HUES64 (cell line): ENCODE measurements around the gene COBL.

ENCODE experiments used
- H3K27ac ChIP-seq: 2 replicates; pipeline ENCODE4 v1.7.0; 2013; ENCODE audit warnings: low read depth, low read length, inconsistent platforms
- H3K27me3 ChIP-seq: 2 replicates; pipeline ENCODE4 v1.6.1; 2013; ENCODE audit warnings: mild to moderate bottlenecking, low read length; ENCODE audit not compliant: insufficient read depth
- H3K36me3 ChIP-seq: 2 replicates; pipeline ENCODE4 v1.6.1; 2013; ENCODE audit warnings: mild to moderate bottlenecking, low read length; ENCODE audit not compliant: insufficient read depth
- H3K4me1 ChIP-seq: 2 replicates; pipeline ENCODE4 v1.6.1; 2013; ENCODE audit warnings: mild to moderate bottlenecking, low read length, moderate library complexity; ENCODE audit not compliant: insufficient read depth
- H3K4me3 ChIP-seq: 2 replicates; pipeline ENCODE4 v1.5.1; 2013; ENCODE audit warnings: mild to moderate bottlenecking, low read length, moderate library complexity
- H3K9ac ChIP-seq: 2 replicates; pipeline ENCODE4 v1.6.1; 2013; ENCODE audit warnings: mild to moderate bottlenecking, low read depth, low read length
- H3K9me3 ChIP-seq: 2 replicates; pipeline ENCODE4 v1.6.1; 2013; ENCODE audit warnings: low read depth, low read length; ENCODE audit not compliant: insufficient read depth
- WGBS: fragments of 150-250, 120-280 bp; methylation state at CpG from one replicate; pipeline ENCODE4 v1.1.7; 2013; ENCODE audit warnings: missing lambda C conversion rate; 5-methylcytosine and 5-hydroxymethylcytosine counted together

COBL gene

GRCh38 chr7:51151455-51151854 is 165.2 kb downstream of the COBL start:
- Histone ChIP-seq H3K27me3 (no peaks in the 10 kb centered on the region), H3K36me3 (no peaks in the 10 kb centered on the region; the same call in 1 of the 2 replicates)

GRCh38 chr7:51150193-51150592 is 166.4 kb downstream of the COBL start:
- 97% methylated on average over 3 of the region's 3 CpGs for WGBS
- Histone ChIP-seq H3K27me3 (no peaks in the 10 kb centered on the region), H3K9me3 (peaks cover 29% of the 10 kb centered on the region)

More at GRCh38 chr7:51151455-51151854, 165.2 kb downstream of the COBL start:
- no peak overlapping the region for H3K9ac ChIP-seq
- no peak overlapping the region for H3K4me3 ChIP-seq
- WGBS: 90% methylated on average over 3 of the region's 3 CpGs
- H3K9me3 ChIP-seq: peaks cover 26% of the 10 kb centered on the region
- peaks cover 6% of the 10 kb centered on the region; the same call in 1 of the 2 replicates for H3K4me1 ChIP-seq
- no peak overlapping the region for H3K27ac ChIP-seq

GRCh38 chr7:51148216-51148615 is 168.4 kb downstream of the COBL start:
- Histone ChIP-seq H3K4me1 (peaks cover 6% of the 10 kb centered on the region; the same call in 1 of the 2 replicates), H3K9ac (no peak overlapping the region), H3K9me3 (peaks cover 29% of the 10 kb centered on the region), H3K4me3 (no peak overlapping the region), H3K27ac (no peak overlapping the region), H3K27me3 (no peaks in the 10 kb centered on the region), H3K36me3 (no peaks in the 10 kb centered on the region; the same call in 1 of the 2 replicates)
- WGBS: 92% methylated on average over 6 of the region's 6 CpGs

More at GRCh38 chr7:51150193-51150592, 166.4 kb downstream of the COBL start:
- Histone ChIP-seq H3K4me3 (no peak overlapping the region), H3K36me3 (no peaks in the 10 kb centered on the region; the same call in 1 of the 2 replicates), H3K9ac (no peak overlapping the region), H3K27ac (no peak overlapping the region), H3K4me1 (peaks cover 6% of the 10 kb centered on the region; the same call in 1 of the 2 replicates)

GRCh38 chr7:51146816-51147586 is 169.6 kb downstream of the COBL start:
- Histone ChIP-seq H3K9me3 (peaks cover 29% of the 10 kb centered on the region), H3K4me1 (peaks cover 7% of the 10 kb centered on the region; the same call in 1 of the 2 replicates), H3K27ac (no peak overlapping the region), H3K27me3 (no peaks in the 10 kb centered on the region), H3K36me3 (no peaks in the 10 kb centered on the region; the same call in 1 of the 2 replicates), H3K4me3 (no peak overlapping the region), H3K9ac (no peak overlapping the region)
- 94% methylated on average over 7 of the region's 7 CpGs for WGBS

- Histone ChIP-seq H3K4me3 (no peak overlapping the region), H3K9me3 (peaks cover 26% of the 10 kb centered on the region), H3K9ac (no peak overlapping the region), H3K36me3 (no peaks in the 10 kb centered on the region; the same call in 1 of the 2 replicates), H3K4me1 (peaks cover 13% of the 10 kb centered on the region; the same call in 1 of the 2 replicates), H3K27me3 (no peaks in the 10 kb centered on the region), H3K27ac (no peak overlapping the region)
- WGBS: 96% methylated on average over 6 of the region's 7 CpGs
These were observed 172.4 kb downstream of the COBL start for GRCh38 chr7:51144178-51144577.

- 82% methylated on average over 6 of the region's 6 CpGs for WGBS
- Histone ChIP-seq H3K9me3 (peaks cover 16% of the 10 kb centered on the region), H3K4me1 (peaks cover 13% of the 10 kb centered on the region; the same call in 1 of the 2 replicates), H3K36me3 (no peaks in the 10 kb centered on the region), H3K27me3 (no peaks in the 10 kb centered on the region), H3K9ac (no peak overlapping the region), H3K27ac (no peak overlapping the region), H3K4me3 (no peak overlapping the region)
These were observed 173.7 kb downstream of the COBL start for GRCh38 chr7:51142741-51143385.

- Histone ChIP-seq H3K9ac (no peak overlapping the region), H3K4me3 (no peak overlapping the region), H3K27me3 (no peaks in the 10 kb centered on the region), H3K27ac (no peak overlapping the region), H3K36me3 (no peaks in the 10 kb centered on the region), H3K4me1 (peaks cover 13% of the 10 kb centered on the region; the same call in 1 of the 2 replicates), H3K9me3 (peaks cover 3% of the 10 kb centered on the region; the same call in 1 of the 2 replicates)
- WGBS: 41% methylated on average over 3 of the region's 4 CpGs
These were observed 175.1 kb downstream of the COBL start for GRCh38 chr7:51141451-51142003.

GRCh38 chr7:51140199-51141164 is 176.1 kb downstream of the COBL start:
- H3K4me3 ChIP-seq: no peak overlapping the region
- WGBS: 95% methylated on average over 13 of the region's 15 CpGs
- H3K27me3 ChIP-seq: no peaks in the 10 kb centered on the region
- H3K27ac ChIP-seq: no peak overlapping the region
- H3K9ac ChIP-seq: no peak overlapping the region
- H3K4me1 ChIP-seq: peaks cover 13% of the 10 kb centered on the region; the same call in 1 of the 2 replicates
- peaks cover 5% of the 10 kb centered on the region; the same call in 1 of the 2 replicates for H3K36me3 ChIP-seq
- H3K9me3 ChIP-seq: no peaks in the 10 kb centered on the region

GRCh38 chr7:51139796-51140195 is 176.8 kb downstream of the COBL start:
- 89% methylated on average over 1 of the region's 1 CpG for WGBS
- H3K27me3 ChIP-seq: no peaks in the 10 kb centered on the region
- H3K27ac ChIP-seq: no peak overlapping the region
- no peak overlapping the region for H3K4me3 ChIP-seq
- no peaks in the 10 kb centered on the region for H3K9me3 ChIP-seq
- H3K36me3 ChIP-seq: peaks cover 11% of the 10 kb centered on the region; the same call in 1 of the 2 replicates
- no peak overlapping the region for H3K9ac ChIP-seq
- H3K4me1 ChIP-seq: peaks cover 13% of the 10 kb centered on the region; the same call in 1 of the 2 replicates
